Kidney (tissue), 14 donors: ENCODE data around the gene PHYKPL. TPM values are rescaled to one million over a fixed set of nuclear protein-coding genes. Genes with fewer than 3 reads are reported as not detected.

Experiments
- DNase-seq, 5 donors: peaks; one replicate each; pipeline ENCODE4 v3.0.0-alpha.2; 2013 to 2020
- FAIRE-seq: peaks from 2 replicates; lab custom pipeline; 2012; peaks lifted over from hg19 to GRCh38; lab: Jason Lieb, UNC
- H3K27ac ChIP-seq, 2 donors: one replicate each; pipeline ENCODE4 v1.7.0; 2013; ENCODE audit warnings: low read depth in 2 of 2, low read length in 2 of 2, inconsistent platforms in 1 of 2
- H3K27me3 ChIP-seq: one replicate; pipeline ENCODE4 v1.7.1; 2013; ENCODE audit warnings: low read length, inconsistent platforms; ENCODE audit not compliant: control insufficient read depth, insufficient read depth
- H3K36me3 ChIP-seq, 3 donors: one replicate each; pipeline versions ENCODE4 v1.7.0 to v1.7.1; 2013; ENCODE audit warnings: low read length in 3 of 3, control low read depth in 1 of 3, inconsistent platforms in 1 of 3; ENCODE audit not compliant: insufficient read depth in 3 of 3, control insufficient read depth in 2 of 3
- H3K4me1 ChIP-seq, 3 donors: one replicate each; pipeline versions ENCODE4 v1.7.0 to v1.7.1; 2013; ENCODE audit warnings: low read length in 3 of 3, inconsistent platforms in 1 of 3, low read depth in 1 of 3; ENCODE audit not compliant: control insufficient read depth in 2 of 3, insufficient read depth in 2 of 3
- H3K4me3 ChIP-seq, 3 donors: one replicate each; pipeline versions ENCODE4 v1.7.0 to v1.8.1; 2013; ENCODE audit warnings: low read length in 3 of 3, control low read depth in 1 of 3, inconsistent platforms in 1 of 3
- H3K9ac ChIP-seq, 3 donors: one replicate each; pipeline versions ENCODE4 v1.7.0 to v1.7.1; 2013; ENCODE audit warnings: low read length in 3 of 3, control low read depth in 1 of 3, inconsistent platforms in 1 of 3
- H3K9me3 ChIP-seq, 3 donors: one replicate each; pipeline versions ENCODE4 v1.7.0 to v1.7.1; 2013; ENCODE audit warnings: low read length in 3 of 3, control low read depth in 1 of 3, inconsistent platforms in 1 of 3; ENCODE audit not compliant: control insufficient read depth in 2 of 3, insufficient read depth in 1 of 3
- CTCF ChIP-seq: IDR thresholded peaks from 3 replicates; pipeline ENCODE4 v1.5.1; 2012; ENCODE audit warnings: mild to moderate bottlenecking, moderate library complexity, borderline replicate concordance; ENCODE audit not compliant: insufficient read depth; ENCODE audit errors: extremely low read depth
- intact Hi-C: fragments of 100-400 bp; cut with DNase I; formaldehyde crosslinking; loops from one replicate; pipeline ENCODE4 v1.11.1; 2022
- polyA plus RNA-seq: library from polyadenylated mRNA; stranded (reverse); fragments of 350-450 nt; fragmentation: Illumina TruSeq; extraction: RNeasy Lipid Tissue Mini Kit (QIAGEN cat#74804); gene quantifications from one replicate; pipeline ENCODE4 v1.2.3, GENCODE V29; 2014; ENCODE audit warnings: low read depth, low replicate concordance; ENCODE audit not compliant: insufficient read depth
- total RNA-seq: library from RNA; stranded (reverse); fragmentation: NEBNext Ultra II Directional; extraction: Animal tissue kit (Norgen Biotek cat#: 25700); gene quantifications from one replicate; pipeline ENCODE4 v1.2.1, GENCODE V29; 2021
- donor health status: control.
- donor health status: control.
- donor health status: control.
- donor health status: control.
- donor health status: control.
- donor health status: DM: yes; HTN: yes; CAD: no.
- donor health status: Normal renal cell carcinoma (clear cell type).

PHYKPL gene
- total and polyA plus RNA-seq, 2 donors from 2014 or later: 35.3 to 116 TPM

GRCh38 chr5:178252258-178252657, 19.7 kb upstream of the PHYKPL start:
- intact Hi-C loops: no loop called here
- H3K4me3 ChIP-seq: no peak overlapping the region
- no peak overlapping the region for H3K27ac ChIP-seq
- H3K36me3 ChIP-seq: no peaks in the 10 kb centered on the region
- FAIRE-seq: no peak
- no peak for TF ChIP-seq CTCF
- no peaks in the 10 kb centered on the region for H3K9me3 ChIP-seq
- H3K4me1 ChIP-seq: no peaks in the 10 kb centered on the region
- no peak for DNase-seq
- H3K27me3 ChIP-seq: no peaks in the 10 kb centered on the region
- no peak overlapping the region for H3K9ac ChIP-seq

- intact Hi-C loops: no loop called here
- FAIRE-seq: no peak
- TF ChIP-seq CTCF: no peak
- Histone ChIP-seq H3K4me1 (no peaks in the 10 kb centered on the region), H3K27ac (no peak overlapping the region), H3K27me3 (no peaks in the 10 kb centered on the region), H3K4me3 (no peak overlapping the region), H3K9me3 (no peaks in the 10 kb centered on the region), H3K36me3 (no peaks in the 10 kb centered on the region), H3K9ac (no peak overlapping the region)
- no peak for DNase-seq
Measured at GRCh38 chr5:178250263-178250662, 17.7 kb upstream of the PHYKPL start.

- FAIRE-seq (no peak), DNase-seq (peak in 1 of 5 donors; percentile 69)
- no peaks in the 10 kb centered on the region for H3K4me1 ChIP-seq
- no peaks in the 10 kb centered on the region for H3K27me3 ChIP-seq
- no peaks in the 10 kb centered on the region for H3K36me3 ChIP-seq
- TF ChIP-seq CTCF: no peak
- intact Hi-C loops: no loop called here
- no peak overlapping the region for H3K4me3 ChIP-seq
- no peak overlapping the region for H3K9ac ChIP-seq
- no peak overlapping the region for H3K27ac ChIP-seq
- H3K9me3 ChIP-seq: no peaks in the 10 kb centered on the region
Measured at GRCh38 chr5:178249191-178249989, 16.8 kb upstream of the PHYKPL start.
